Astrocyte of the cerebellum (primary cell): ENCODE results near the gene HHAT.

ENCODE experiments used
- DNase-seq: peaks from one replicate; pipeline ENCODE4 v3.0.0-alpha.2; 2011; ENCODE audit warnings: low read depth
- H3K4me3 ChIP-seq: 2 replicates; pipeline ENCODE4 v1.5.1; 2011; ENCODE audit warnings: mild to moderate bottlenecking, low read depth, low read length, moderate library complexity
- CTCF ChIP-seq: IDR thresholded peaks from 2 replicates; pipeline ENCODE4 v1.5.1; 2012; ENCODE audit warnings: low read length, low read depth, moderate library complexity, mild to moderate bottlenecking; ENCODE audit errors: missing control alignments
- in situ Hi-C: cut with HindIII; loops from 2 replicates; pipeline ENCODE4 v1.10.0; 2017; ENCODE audit warnings: low sequenced_read_pairs

The HHAT gene

DNA sequence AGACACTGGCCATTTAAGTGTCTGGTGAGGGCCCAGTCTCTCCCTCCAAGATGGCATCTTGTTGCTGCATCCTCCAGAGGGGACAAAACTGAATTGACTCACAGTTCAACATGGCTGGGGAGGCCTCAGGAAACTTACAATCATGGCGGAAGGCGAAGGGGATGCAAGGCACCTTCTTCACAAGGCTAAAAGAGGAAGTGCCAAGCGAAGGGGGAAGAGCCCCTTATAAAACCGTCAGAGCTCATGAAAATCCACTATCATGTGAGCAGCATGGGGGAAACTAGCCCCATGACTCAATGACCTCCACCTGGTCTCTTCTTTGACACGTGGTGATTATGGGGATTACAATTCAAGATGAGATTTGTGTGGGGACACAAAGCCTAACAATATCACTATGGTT is 280.1 kb downstream of the HHAT start:
- no peak for TF ChIP-seq CTCF
- H3K4me3 ChIP-seq = no peak overlapping the region
- DNase-seq = no peak
- in situ Hi-C loops = no loop called here

GRCh38 chr1:210616356-210616755 is 287.7 kb downstream of the HHAT start:
- in situ Hi-C loops = no loop called here
- H3K4me3 ChIP-seq = no peak overlapping the region
- DNase-seq = no peak
- no peak for TF ChIP-seq CTCF

DNA sequence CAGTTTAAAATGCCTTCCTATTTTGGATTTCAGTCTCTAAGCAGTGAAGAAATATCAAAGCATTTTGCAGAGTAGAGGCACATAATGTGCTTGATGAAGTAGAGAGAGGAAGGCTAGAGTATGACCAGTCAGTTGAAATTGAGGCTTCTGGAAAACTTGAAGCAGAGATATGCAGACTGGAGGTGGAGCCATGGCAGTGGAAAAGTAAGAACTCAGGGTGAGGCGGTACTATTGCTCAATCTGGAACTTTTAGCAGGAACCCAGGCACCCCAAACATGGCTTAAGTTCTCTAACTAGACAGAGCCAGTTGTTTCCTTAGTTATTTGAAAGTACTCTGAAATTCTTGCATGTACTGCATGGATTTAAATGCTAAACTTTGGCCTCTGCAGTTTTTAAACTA is 288.6 kb downstream of the HHAT start:
- no peak for TF ChIP-seq CTCF
- DNase-seq = no peak
- in situ Hi-C loops = no loop called here
- H3K4me3 ChIP-seq = no peak overlapping the region

DNA sequence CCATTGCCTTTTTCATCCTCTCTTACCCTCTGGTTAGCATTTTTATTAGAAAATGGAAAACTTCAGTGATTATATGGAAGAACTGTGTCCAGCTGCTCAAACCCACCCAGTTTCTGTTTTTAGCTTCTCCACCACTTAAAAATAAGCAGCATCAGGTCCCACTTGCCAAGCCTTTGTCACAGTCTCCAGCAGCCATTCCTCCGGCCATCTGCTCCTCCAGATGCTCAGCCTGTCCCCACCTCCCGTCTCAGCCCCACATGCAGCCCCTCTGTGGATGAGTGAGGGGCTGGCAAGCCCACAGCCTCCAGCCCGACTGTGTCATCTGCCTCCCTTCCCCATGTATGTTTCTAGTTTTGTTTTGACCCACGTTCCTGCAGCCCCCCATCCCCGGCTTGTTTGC is 289.7 kb downstream of the HHAT start:
- TF ChIP-seq CTCF = no peak
- no peak for DNase-seq

GRCh38 chr1:210620867-210621488 is 292.3 kb downstream of the HHAT start:
- in situ Hi-C loops = no loop called here
- no peak overlapping the region for H3K4me3 ChIP-seq
- no peak for DNase-seq
- TF ChIP-seq CTCF = no peak

More for the DNA sequence above, 289.7 kb downstream of the HHAT start:
- no peak overlapping the region for H3K4me3 ChIP-seq
- in situ Hi-C loops = no loop called here

DNA sequence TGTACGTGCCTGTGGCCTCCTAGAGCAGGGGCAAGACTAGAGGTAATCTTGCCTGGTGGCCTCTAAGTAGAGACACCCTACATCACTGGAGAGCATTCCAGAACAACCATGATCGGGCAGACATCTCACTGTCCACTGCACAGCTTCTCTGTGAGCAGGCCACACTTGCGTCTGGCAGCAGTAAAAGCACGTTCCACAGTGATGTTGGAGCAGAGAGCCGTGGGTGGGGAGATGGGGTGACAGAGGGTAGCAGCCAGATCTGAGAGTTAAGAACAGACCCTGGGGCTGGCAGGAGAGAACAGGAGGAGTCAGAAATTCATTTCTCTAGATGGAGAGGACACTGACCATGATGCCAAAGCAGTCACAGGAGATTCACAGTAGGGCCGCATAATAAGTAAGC is 293.0 kb downstream of the HHAT start:
- no peak for DNase-seq
- in situ Hi-C loops = no loop called here
- no peak overlapping the region for H3K4me3 ChIP-seq
- TF ChIP-seq CTCF = no peak

- DNase-seq = no peak
- in situ Hi-C loops = no loop called here
- H3K4me3 ChIP-seq = no peak overlapping the region
- TF ChIP-seq CTCF = no peak
These were observed 296.0 kb downstream of the HHAT start for GRCh38 chr1:210624722-210625121.
